ENCODE measurements around the gene CTSC. TPM values are rescaled to one million over a fixed set of nuclear protein-coding genes. Genes with fewer than 3 reads are reported as not detected.

Gene CTSC
- total RNA-seq, 1 experiment from 2014 or later = 38.0 TPM

DNA sequence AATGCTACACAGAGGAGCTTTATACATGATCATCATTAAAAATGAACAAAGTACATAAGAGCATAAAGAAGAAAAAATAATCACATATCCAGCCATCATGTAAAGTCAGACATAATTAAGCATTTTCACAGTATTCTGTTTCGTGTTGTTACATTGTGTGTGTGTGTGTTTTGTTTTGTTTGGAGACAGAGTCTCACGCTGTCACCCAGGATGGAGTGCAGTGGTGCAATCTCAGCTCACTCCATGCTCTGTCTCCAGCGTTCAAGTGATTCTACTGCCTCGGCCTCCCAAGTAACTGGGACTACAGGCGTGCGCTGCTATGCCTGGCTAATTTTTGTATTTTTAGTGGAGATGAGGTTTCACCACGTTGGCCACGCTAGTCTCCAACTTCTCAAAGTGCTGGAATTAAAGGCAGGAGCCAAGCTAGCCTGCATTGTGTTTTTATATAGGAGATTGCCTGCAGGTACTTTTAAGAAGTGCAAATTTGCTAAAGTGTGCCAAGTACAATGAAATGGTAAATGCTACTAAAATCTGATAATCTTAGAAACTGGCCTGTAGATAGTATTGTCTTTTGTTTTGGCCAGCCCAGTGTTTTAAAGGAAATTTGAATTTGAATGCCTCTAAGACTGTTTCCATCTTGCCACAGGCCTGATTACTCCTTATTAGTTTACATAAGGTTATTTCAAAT lies 7.8 kb downstream of the CTSC start:
- ChIA-PET RAD21 (ENCODE audit: low non-redundant PET in 1 of 2, low total read pairs in 2 of 2, uncharacterized antibody in 2 of 2, unreplicated experiment in 2 of 2) (no interaction called here), POLR2A (no interaction called here), CTCF (no interaction called here)
- DNase-seq (ENCODE audit: low read depth, low spot score) (no peak), ATAC-seq (no peak)
- H3K9ac ChIP-seq (ENCODE audit: low read length) = no peak overlapping the region
- BruUV-seq (replicated peaks) = no TSS peak
- intact Hi-C loops (cut with micrococcal nuclease) = no loop called here
- no peaks in the 10 kb centered on the region for H3K4me1 ChIP-seq (ENCODE audit: control insufficient read depth in 1 of 2, insufficient read depth in 2 of 2, low read length in 2 of 2)
- peaks cover 6 to 15% of the 10 kb centered on the region in 2 experiments for H3K36me3 ChIP-seq (ENCODE audit: control insufficient read depth in 1 of 2, insufficient read depth in 2 of 2, low read length in 2 of 2)
- H3K27me3 ChIP-seq (ENCODE audit: insufficient read depth, low read length) = no peaks in the 10 kb centered on the region
- TF ChIP-seq, protein P1, sequence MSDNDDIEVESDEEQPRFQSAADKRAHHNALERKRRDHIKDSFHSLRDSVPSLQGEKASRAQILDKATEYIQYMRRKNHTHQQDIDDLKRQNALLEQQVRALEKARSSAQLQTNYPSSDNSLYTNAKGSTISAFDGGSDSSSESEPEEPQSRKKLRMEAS (IDR thresholded peaks at IDR 0.05) = no peak
- no peak for TF ChIP-seq EZH2 (IDR thresholded peaks at IDR 0.05)
- H3K4me2 ChIP-seq (ENCODE audit: low read length) = no peak overlapping the region
- no peak overlapping the region for H3K27ac ChIP-seq (ENCODE audit: low read depth, low read length)
- no peaks in the 10 kb centered on the region for H3K79me2 ChIP-seq (ENCODE audit: insufficient read depth, low read length)
- no peaks in the 10 kb centered on the region for H3K9me3 ChIP-seq (ENCODE audit: control insufficient read depth in 1 of 2, insufficient read depth in 1 of 2, low read depth in 1 of 2, low read length in 2 of 2)
- no peak overlapping the region for H3K4me3 ChIP-seq (replicated peaks in 1 of 2; ENCODE audit: low read depth in 1 of 2, low read length in 2 of 2)
- no peaks in the 10 kb centered on the region for H4K20me1 ChIP-seq (ENCODE audit: insufficient read depth)
- H3K9me2 ChIP-seq (ENCODE audit: insufficient read depth) = no peaks in the 10 kb centered on the region
- H2AFZ ChIP-seq (ENCODE audit: low read depth, low read length, poor library complexity, severe bottlenecking) = no peak overlapping the region

DNA sequence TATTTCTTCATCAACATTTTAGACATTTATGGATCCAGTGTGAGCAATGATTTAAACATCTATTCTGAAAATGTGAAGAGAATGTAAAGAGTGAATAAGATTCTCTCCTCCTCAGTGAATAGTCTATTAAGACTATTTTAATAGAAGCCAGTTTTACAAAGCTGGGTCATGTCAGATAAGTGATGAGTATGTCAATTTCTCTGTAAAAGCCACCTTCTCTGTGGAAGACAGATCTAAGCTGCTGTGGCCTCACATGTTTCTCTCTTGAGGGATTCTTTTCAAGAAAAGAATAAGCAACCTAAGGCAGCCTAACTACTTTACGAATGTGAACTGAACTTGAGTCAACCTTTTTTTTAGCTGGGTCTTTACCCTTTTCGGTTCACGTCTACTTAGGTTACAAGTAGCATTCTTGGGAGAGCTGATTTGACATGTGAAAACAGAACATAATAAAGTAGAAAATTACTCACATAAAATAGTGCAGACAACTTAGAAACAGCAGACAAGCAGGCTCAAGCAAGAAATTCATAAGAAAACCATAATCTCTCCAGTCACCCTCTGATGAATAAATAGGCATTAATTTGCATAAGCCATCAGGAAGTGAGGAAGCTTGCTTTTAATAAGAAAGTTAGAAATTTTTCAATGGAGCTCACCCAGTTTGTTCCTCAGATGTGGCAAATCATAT lies 9.9 kb downstream of the CTSC start:
- no peak overlapping the region for H3K27ac ChIP-seq (ENCODE audit: low read depth, low read length)
- no peaks in the 10 kb centered on the region for H3K9me3 ChIP-seq (ENCODE audit: control insufficient read depth in 1 of 2, insufficient read depth in 1 of 2, low read depth in 1 of 2, low read length in 2 of 2)
- ChIA-PET POLR2A (interaction anchor here (0.6 kb wide), 1 partner anchor 10 kb away, joined by 5 read pairs; the partner anchor contains the start of gene CTSC), CTCF (no interaction called here), RAD21 (ENCODE audit: low non-redundant PET in 1 of 2, low total read pairs in 2 of 2, uncharacterized antibody in 2 of 2, unreplicated experiment in 2 of 2) (no interaction called here)
- H3K36me3 ChIP-seq (ENCODE audit: control insufficient read depth in 1 of 2, insufficient read depth in 2 of 2, low read length in 2 of 2) = peaks cover 4 to 10% of the 10 kb centered on the region in 2 experiments; a peak in 3 of 4 replicates
- no peak overlapping the region for H3K4me2 ChIP-seq (ENCODE audit: low read length)
- H3K79me2 ChIP-seq (ENCODE audit: insufficient read depth, low read length) = no peaks in the 10 kb centered on the region
- no peaks in the 10 kb centered on the region for H3K27me3 ChIP-seq (ENCODE audit: insufficient read depth, low read length)
- H2AFZ ChIP-seq (ENCODE audit: low read depth, low read length, poor library complexity, severe bottlenecking) = no peak overlapping the region
- no peaks in the 10 kb centered on the region for H3K4me1 ChIP-seq (ENCODE audit: control insufficient read depth in 1 of 2, insufficient read depth in 2 of 2, low read length in 2 of 2)
- no peaks in the 10 kb centered on the region for H4K20me1 ChIP-seq (ENCODE audit: insufficient read depth)
- no peak overlapping the region for H3K4me3 ChIP-seq (replicated peaks in 1 of 2; ENCODE audit: low read depth in 1 of 2, low read length in 2 of 2)
- BruUV-seq (replicated peaks) = no TSS peak
- H3K9ac ChIP-seq (ENCODE audit: low read length) = no peak overlapping the region
- H3K9me2 ChIP-seq (ENCODE audit: insufficient read depth) = no peaks in the 10 kb centered on the region
- no peak for ATAC-seq
- DNase-seq (ENCODE audit: low read depth, low spot score) = no peak
- intact Hi-C loops (cut with micrococcal nuclease) = no loop called here
- TF ChIP-seq EGR1 (IDR thresholded peaks at IDR 0.05; ENCODE audit: low read depth) (no peak), SP1 (IDR thresholded peaks at IDR 0.05; ENCODE audit: low read depth) (no peak), RAD21 (IDR thresholded peaks at IDR 0.05; ENCODE audit: low read depth) (no peak), EZH2phosphoT487 (IDR thresholded peaks at IDR 0.05; ENCODE audit: borderline replicate concordance) (no peak), YY1 (IDR thresholded peaks at IDR 0.05; ENCODE audit: extremely low read depth, insufficient replicate concordance, low read depth, low read length) (no peak), CEBPB (IDR thresholded peaks at IDR 0.05; ENCODE audit: low read depth) (no peak), ZNF274 (IDR thresholded peaks at IDR 0.05; ENCODE audit: low read depth, low read length) (no peak), EZH2 (IDR thresholded peaks at IDR 0.05) (no peak), SIN3A (IDR thresholded peaks at IDR 0.05; ENCODE audit: low read depth) (no peak)
- TF ChIP-seq, protein P2, sequence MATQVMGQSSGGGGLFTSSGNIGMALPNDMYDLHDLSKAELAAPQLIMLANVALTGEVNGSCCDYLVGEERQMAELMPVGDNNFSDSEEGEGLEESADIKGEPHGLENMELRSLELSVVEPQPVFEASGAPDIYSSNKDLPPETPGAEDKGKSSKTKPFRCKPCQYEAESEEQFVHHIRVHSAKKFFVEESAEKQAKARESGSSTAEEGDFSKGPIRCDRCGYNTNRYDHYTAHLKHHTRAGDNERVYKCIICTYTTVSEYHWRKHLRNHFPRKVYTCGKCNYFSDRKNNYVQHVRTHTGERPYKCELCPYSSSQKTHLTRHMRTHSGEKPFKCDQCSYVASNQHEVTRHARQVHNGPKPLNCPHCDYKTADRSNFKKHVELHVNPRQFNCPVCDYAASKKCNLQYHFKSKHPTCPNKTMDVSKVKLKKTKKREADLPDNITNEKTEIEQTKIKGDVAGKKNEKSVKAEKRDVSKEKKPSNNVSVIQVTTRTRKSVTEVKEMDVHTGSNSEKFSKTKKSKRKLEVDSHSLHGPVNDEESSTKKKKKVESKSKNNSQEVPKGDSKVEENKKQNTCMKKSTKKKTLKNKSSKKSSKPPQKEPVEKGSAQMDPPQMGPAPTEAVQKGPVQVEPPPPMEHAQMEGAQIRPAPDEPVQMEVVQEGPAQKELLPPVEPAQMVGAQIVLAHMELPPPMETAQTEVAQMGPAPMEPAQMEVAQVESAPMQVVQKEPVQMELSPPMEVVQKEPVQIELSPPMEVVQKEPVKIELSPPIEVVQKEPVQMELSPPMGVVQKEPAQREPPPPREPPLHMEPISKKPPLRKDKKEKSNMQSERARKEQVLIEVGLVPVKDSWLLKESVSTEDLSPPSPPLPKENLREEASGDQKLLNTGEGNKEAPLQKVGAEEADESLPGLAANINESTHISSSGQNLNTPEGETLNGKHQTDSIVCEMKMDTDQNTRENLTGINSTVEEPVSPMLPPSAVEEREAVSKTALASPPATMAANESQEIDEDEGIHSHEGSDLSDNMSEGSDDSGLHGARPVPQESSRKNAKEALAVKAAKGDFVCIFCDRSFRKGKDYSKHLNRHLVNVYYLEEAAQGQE (IDR thresholded peaks at IDR 0.05; ENCODE audit: low read depth) = no peak
- TF ChIP-seq, protein P3, sequence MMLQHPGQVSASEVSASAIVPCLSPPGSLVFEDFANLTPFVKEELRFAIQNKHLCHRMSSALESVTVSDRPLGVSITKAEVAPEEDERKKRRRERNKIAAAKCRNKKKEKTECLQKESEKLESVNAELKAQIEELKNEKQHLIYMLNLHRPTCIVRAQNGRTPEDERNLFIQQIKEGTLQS (IDR thresholded peaks at IDR 0.05) = no peak
- TF ChIP-seq, protein P4, sequence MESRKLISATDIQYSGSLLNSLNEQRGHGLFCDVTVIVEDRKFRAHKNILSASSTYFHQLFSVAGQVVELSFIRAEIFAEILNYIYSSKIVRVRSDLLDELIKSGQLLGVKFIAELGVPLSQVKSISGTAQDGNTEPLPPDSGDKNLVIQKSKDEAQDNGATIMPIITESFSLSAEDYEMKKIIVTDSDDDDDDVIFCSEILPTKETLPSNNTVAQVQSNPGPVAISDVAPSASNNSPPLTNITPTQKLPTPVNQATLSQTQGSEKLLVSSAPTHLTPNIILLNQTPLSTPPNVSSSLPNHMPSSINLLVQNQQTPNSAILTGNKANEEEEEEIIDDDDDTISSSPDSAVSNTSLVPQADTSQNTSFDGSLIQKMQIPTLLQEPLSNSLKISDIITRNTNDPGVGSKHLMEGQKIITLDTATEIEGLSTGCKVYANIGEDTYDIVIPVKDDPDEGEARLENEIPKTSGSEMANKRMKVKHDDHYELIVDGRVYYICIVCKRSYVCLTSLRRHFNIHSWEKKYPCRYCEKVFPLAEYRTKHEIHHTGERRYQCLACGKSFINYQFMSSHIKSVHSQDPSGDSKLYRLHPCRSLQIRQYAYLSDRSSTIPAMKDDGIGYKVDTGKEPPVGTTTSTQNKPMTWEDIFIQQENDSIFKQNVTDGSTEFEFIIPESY (IDR thresholded peaks at IDR 0.05; ENCODE audit: extremely low read depth, insufficient replicate concordance, low read length) = no peak

Measured in HCT116 (cell line).